Activated naive CD8-positive, alpha-beta T cell treated with anti-CD3 and anti-CD28 coated beads, Interleukin-2, amount 50 U/mL, for 16 hours (primary cell): ENCODE measurements around the gene FN1.
A peak's percentile ranks its signal among the peaks of the same experiment; 100 is the strongest.
"Not testable (repeated sequence)": the region's sequence is repeated elsewhere in the genome, so short reads cannot be mapped to it uniquely, and the experiment has no call there.

Experiments used
- DNase-seq: peaks from one replicate; pipeline ENCODE4 v3.0.0-alpha.2; 2020; ENCODE audit warnings: low read depth, low spot score

The FN1 gene

DNA sequence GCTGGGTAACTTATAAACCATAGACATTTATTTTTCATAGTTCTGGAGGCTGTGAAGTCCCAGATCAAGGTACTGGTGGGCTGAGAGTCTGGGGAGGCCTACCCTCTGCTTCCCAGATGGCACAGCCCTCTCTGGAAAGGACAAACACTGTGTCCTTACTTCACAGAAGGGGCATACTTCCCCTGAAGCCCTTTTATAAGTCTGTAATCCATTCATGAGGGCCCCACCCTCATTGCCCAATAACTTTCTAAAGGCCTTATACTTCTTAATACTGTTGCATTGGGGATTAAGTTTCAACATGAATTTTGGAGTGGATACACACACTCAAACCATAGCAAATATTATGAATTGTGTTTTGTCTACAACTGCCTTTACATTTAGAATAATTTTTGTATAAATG is 88.0 kb downstream of the FN1 start:
- no peak for DNase-seq

DNA sequence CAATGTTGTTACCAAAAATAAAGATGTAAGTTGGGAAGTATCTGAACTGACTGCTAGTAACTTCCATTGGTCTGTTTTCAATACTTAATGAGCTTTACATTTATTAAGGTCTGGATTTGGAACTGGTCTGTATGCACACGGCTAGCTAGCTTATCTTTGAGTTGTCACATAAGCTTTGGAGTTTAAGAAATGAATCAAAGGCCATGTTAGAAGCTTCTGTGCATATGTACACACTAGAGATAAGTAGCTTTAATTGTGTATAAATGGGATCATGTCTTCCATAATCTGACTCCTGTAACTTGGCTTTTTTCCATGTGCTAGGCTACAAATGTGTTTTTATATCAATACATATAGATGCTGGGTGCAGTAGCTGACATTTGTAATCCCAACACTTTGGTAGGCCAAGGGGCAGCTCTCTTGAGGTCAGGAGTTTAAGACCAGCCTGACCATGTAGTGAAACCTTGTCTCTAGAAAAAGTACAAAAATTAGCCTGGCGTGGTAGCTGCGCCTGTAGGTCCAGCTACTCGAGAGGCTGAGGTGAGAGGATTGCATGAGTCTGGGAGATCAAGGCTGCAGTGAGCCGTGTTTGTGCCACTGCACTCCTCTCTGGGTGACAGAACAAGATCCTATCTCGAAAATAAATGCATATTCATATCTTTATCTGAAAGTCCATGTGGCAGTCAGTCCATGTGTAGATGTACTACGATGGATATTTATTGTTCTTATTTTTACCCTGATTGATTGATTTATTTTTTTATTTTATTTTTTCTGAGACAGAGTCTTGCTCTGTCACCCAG is 96.8 kb downstream of the FN1 start:
- no peak for DNase-seq

DNA sequence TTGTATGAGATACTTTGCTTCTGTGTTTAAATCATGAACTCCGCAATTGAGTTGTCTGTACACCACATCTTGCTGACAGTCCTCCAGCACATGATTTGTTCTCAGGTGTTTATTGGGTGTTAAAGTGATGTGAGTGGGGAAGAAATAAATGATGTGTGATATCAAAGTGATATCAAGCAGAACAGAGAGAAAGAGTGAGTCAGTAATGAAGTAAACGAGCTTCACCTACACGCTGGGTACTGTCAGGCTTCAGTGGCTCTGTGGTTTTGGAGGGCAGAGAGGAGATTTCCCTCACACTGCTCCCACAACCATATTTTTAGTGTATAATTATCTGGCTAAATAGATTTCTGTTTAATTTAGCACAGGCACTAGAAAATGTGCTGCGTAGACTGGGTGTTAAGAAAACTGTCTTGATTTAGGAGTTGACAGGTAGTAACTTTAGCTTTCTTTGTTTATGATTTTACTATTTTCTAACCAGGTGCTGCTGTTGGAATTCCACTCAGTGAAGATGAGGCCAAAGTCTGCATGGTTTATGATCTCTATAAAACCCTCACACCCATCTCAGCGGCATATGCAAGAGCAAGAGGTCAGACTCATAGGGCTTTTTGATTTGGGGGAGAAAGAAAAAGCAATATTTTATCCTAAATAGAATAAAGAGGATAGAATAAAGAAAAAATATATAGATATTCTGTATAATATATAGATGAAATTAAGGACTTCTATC is 102.8 kb downstream of the FN1 start:
- no peak for DNase-seq

DNA sequence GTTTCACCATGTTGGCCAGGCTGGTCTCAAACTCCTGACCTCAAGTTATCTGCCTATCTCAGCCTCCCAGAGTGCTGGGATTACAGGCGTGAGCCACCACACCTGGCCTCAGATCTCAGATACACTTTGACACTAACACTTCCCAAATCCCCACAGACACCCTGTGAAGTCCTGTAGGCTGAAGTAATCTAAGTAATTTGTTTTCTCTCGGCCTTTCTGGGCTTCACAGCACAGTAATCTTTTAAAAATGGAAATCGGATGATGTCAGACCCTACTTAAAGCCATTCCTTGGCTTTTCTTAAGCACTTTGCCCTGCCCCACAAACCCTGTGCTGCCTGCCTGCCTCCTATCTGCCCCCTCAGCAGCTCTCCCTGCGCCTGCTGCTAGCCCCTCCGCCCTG is 107.8 kb downstream of the FN1 start:
- DNase-seq = no peak

DNA sequence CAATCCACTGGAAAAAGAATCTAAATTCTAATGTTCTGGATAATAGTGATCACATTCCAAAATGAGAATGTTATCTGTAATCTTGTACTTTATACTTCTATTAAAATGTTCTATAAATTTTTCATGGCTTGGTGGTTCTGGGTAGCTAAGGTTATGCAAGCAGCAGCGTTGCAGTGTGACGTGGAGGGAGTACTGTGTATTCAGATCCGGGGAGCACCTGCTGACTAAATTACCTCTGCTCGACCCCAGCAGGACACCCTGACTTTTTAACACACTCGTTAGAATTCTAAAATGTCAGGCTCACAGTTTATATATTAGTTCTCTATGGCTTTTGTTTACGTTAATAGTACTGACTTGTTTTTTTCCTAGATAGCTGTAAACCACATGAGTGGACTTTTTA is 111.1 kb downstream of the FN1 start:
- DNase-seq = no peak

DNA sequence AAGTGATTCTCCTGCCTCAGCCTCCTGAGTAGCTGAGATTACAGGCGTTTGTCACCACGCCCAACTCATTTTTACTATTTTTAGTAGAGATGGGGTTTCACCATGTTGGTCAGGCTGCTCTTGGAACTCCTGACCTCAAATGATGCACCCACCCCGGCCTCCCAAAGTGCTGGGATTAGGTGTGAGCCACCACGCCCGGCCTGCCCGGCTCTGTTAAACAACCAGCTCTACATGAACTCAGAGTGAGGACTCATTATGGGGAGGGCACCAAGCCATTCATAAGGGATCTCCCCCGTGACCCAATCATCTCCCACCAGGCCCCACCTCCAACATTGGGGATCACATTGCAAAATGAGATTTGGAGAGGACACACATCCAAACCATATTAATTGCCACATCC is 115.2 kb downstream of the FN1 start:
- DNase-seq = no peak

DNA sequence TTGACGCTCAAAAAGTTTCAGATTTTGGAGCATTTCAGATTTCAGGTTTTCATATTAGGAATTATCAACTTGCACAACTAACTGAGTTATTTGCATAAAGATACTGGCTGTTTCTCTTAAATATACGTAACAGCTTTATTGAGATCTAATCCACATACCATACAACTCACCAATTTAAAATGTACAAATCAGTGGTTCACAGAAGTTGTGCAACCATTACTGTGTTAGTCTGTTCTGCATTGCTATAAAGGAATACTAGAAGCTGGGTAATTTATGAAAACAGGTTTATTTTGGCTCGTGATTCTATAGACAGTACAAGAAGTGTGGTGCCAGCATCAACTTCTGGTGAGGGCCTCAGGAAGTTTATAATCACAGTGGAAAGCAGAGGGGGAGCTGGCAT is 115.8 kb downstream of the FN1 start:
- no peak for DNase-seq

DNA sequence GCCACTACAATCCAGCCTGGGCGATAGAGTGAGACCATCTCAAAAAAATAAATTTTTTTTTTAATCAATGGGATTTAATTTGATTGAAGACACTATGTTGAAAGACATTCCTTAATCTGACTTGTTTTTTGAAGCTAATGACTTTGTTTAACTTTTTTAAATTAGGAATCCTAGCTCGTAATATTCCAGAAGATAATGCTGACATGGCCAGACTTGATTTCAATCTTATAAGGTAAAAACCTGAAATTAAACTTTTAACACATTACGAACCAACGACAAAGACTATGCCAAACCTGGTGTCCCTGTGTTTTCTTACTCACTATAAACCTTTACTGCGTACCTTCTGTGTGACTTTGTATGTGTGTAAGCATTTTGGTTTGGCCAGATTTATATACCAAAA is 116.4 kb downstream of the FN1 start:
- DNase-seq = no peak

DNA sequence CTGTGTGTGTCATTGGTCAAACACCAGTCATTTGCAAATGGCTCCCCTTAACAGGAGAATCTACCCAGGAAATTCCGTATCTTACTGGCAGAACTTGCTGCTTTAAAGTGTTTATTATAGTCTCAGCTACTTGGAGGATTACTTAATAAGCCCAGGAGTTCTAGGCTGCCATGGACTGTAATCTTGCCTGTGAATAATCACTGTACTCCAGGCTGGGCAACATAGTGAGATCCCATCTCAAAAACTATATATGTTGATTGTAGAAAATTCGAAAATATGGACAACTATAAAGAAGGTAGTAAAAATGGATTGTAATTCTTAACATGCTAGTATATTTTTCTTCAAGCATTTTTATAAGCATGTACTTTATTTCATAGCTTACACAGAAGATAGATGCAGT is 119.5 kb downstream of the FN1 start:
- DNase-seq = no peak

DNA sequence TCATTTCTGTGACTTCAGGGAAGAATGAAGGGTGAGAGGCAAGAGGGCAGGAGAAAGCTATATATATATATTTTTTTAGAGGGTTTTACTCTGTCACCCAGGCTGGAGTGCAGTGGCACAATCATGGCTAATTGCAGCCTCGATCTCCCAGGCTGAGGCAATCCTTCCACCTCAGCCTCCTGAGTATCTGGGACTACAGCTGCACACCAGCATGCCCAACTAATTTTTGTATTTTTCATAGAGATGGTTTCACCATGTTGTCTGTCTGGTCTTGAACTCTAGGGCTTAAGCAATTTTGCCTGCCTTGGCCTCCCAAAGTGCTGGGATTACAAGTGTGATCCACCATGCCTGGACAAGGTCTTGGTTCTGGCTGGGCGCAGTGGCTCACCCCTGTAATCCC is 120.6 kb downstream of the FN1 start:
- DNase-seq = no peak

DNA sequence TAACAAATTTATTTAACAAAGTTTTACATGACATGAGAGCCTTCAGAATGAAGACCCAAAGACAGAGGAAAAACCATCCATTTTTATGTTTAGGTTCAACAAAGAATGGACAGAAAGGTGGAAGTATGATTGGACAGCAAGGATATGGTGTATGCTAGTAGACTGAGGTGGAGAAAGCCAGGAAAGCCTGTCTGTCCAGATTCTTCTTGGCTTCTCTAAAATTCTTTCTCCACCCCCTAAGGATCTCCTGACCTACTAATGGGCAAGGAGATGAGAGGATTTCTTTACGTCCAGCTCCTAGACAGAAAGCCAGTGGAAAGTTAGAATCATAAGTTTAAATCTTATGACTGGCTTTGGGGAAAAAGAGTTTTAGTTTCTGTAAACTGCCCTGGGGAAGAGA is 121.0 kb downstream of the FN1 start:
- no peak for DNase-seq

DNA sequence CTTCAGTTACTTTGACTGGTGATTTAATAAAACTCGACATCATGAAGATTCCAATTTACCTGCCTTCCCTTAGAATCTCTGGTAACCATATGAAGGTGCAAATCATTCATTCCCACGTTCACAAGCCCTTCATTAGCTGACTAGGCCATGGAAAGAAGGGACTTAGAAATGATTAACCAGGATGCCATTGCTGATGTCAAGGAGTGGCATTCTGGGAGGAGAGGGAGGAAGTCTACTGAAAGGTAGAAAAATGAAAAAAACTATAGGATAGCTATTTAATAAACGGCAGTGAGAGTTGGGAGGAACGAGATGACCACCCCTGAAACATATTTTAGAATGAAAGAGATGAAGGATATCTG is 122.6 kb downstream of the FN1 start:
- no peak for DNase-seq

DNA sequence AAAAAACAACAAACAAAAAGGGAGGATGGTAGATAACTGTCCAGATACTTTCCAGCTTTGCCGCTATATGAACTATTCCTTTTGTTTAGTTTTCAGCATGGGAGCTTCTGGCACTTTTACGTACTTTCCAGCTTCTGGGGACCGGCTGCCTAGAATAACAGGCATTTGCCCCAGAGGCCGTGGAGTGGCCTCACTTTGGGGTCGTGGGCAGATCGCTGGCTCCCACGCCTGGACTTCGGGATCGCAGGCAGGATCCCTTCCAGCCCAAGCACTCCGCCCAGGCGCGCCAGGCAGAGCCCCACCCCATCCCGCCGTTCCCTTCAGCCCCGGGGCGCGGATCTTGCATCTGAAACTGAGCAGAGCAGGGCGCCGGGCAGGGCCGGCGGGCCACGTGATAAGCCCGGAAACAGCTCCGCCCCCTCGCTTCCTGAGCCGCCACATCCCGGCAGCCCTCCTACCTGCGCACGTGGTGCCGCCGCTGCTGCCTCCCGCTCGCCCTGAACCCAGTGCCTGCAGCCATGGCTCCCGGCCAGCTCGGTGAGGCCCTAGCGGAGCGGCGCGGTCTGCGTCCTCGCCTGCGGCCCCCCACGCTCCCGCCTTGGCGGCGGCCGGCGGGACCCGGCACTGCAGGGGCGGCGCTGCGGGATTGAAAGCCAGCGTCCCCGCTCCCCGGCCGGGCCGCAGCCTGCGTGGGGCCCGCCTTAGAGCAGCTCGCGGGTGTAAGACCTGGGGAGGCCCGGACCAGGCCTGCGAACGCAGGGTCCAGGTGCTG is 124.1 kb downstream of the FN1 start, which contains the start of gene ATIC:
Gene ATIC, plus strand, starts transcription at position 435 of the 772 bp plus-strand sequence. Its CDS starts 84 bp downstream, at position 519.
- peak; percentile 82 for DNase-seq

DNA sequence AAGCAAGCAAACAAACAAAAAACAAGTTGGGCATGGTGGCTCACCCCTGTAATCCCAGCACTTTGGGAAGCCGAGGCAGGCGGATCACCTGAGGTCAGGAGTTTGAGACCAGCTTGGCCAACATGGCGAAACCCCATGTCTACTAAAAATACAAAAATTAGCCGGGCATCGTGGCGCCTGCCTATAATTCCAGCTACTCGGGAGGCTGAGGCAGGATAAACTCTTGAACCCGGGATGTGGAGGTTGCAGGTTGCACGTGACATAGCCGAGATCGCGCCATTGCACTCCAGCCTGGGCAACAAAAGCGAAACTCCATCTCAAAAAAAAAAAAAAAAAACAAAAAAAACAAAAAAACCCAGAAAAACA is 124.6 kb downstream of the FN1 start:
- DNase-seq = not testable (repeated sequence)
